GM21515 (cell line): ENCODE results near the gene CYB5R3.
"Not testable (repeated sequence)": the region's sequence is repeated elsewhere in the genome, so short reads cannot be mapped to it uniquely, and the experiment has no call there.

Experiments
- ATAC-seq: cut with Tn5 transposase; IDR thresholded peaks from one replicate; pipeline ENCODE4 v1.9.1; 2021; ENCODE audit not compliant: unreplicated experiment

The CYB5R3 gene

GRCh38 chr22:42626431-42626830, 22.8 kb downstream of the CYB5R3 start:
- no peak for ATAC-seq

DNA sequence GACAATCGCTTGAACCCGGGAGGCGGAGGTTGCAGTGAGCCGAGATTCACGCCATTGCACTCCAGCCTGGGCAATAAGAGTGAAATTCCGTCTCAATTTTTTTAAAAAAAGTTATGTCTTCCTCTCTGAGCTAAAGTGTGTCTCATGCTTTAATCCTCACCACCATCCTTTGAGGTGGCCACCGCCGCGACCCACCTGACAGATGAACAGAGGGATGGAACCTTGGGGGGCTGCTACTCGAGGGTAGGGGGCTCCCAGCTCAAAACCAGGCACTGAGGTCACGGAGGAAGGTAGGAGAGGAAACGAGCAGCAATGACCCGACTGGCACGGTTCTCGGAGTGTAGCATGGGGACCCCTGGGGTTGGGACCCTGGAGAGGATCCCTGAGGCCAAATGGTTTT, 23.8 kb downstream of the CYB5R3 start:
- ATAC-seq = no peak

DNA sequence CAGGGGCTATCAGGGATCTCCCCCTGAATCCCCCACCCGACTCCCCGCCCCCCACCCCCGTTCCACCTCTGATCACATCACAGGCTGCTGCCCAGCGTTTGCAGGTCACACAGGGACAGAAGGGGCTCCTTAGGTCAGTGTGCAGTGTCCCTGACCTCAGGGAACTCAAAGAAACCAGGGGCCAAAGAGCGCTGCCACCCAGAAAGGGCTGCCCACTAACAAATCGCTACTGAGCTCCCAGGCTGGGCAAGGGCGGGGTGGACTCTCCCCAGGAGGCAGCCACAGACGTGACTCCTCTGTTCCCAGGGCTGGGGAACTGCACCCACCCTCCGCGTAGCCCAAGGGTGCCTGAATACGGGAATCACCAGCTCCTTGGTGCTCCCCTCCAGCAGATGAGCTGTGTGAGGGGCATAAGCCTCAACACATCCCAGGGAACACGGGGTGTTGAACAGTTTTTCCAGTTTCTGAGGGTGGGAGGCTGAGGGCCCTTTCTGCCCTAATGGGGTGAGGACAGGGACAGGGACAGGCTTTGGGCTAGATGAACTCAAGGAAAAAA, 24.6 kb downstream of the CYB5R3 start:
- ATAC-seq = no peak

DNA sequence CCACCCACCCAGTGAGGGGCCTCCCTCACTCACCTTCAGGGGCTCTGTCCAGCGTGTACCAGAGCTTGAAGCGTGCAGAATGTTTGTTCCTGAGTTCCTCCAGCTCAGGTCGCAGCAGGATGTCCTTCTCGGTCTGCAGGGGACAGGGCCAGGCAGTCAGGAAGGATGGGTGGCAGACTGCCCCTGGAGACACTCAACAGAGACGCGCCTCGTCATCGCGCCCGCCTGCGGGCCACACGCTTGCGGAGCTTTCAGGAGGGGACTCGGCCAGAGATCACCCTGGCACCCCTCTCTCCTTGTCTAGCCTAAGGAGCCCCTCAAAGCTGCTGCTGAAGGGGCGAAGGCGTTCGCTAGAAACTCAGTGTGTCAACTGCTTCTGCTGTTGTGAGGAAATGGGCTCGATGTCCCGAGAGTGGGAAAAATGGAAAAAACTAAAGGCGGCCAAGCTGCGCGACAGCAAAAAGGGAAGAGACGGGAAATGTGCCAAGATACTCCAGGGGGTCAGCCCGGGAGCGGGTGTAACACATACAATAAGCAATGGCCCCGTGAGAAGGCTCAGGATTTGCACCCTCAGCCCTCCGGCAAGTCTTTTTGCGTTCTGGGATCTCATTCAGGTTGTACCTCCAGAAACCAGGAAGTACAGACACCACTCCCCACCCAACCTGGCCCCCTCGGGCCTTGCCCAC, 25.3 kb downstream of the CYB5R3 start:
- no peak for ATAC-seq

DNA sequence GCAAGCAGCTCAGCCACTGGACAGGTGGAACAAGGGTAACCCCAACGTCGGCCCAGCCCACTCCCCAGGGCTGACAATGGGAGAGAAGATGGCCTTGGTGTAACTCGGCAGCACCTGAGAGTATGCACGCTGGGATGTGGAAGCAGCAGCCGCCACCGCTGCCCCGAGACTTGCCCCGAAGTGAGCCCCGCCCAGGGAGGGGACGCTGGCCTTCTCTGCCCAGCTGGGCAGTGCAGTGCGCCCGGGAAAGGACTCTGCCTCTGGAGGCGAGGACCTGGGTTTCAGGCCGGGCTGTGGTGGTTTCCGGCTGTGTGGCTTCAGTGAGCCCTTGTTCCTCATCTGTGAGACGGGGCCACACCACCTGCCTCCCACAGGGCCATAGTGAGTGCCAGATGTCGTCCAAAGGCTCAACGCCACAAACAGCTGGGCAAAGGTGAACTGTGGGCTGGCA, 25.9 kb downstream of the CYB5R3 start:
- no peak for ATAC-seq

DNA sequence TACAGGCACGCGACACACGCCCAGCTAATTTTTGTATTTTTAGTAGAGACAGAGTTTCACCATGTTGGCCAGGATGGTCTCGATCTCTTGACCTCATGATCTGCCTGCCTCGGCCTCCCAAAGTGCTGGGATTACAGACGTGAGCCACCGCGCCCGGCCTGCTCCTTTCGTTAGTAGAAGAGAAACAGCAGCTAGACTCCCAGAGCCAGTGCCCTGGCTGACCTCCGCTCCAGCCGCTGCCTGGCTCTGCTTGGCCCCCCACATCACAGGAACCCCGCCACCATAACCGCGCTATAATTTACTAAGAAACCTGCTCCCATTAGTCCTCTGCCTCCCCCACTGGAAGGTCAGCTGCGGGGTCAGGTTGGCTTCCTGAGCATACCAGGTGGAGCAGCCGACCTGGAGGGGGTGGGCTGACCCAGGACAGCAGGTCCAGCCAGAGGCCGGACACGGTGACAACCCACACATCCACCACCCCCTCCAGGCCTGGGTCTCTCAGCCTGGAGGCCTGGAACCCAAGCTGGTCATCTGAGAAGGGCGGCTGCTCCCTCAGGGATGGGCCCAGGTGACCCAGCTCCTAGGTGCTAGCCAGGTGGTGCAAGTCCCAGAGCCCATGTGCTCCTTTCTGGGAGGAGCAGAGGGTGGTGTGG, 27.0 kb downstream of the CYB5R3 start:
- ATAC-seq = no peak

DNA sequence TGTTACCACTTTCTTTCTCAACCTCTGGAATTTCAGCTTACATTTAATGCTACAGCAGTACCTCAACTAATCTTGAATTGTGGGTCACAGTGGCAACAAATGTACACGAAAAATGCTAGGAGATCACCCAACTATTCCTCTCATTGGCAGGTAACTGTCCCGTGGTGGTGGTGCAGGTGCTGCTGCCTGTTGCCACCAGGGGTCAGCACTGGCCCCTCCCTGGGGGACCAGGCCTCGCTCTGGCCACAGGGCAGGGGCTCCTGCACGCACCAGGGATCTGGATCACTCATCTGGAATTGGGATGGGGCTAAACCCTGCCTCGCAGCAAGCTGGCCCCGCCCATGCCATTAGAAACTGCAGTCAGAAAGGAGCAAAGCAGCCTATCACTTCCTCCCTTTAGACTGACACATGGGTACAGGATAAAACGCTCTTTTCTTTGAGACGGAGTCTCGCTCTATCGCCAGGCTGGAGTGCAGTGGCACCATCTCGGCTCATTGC, 27.6 kb downstream of the CYB5R3 start:
- ATAC-seq = no peak

- ATAC-seq = no peak
Observed at GRCh38 chr22:42620084-42620483, 29.1 kb downstream of the CYB5R3 start.

DNA sequence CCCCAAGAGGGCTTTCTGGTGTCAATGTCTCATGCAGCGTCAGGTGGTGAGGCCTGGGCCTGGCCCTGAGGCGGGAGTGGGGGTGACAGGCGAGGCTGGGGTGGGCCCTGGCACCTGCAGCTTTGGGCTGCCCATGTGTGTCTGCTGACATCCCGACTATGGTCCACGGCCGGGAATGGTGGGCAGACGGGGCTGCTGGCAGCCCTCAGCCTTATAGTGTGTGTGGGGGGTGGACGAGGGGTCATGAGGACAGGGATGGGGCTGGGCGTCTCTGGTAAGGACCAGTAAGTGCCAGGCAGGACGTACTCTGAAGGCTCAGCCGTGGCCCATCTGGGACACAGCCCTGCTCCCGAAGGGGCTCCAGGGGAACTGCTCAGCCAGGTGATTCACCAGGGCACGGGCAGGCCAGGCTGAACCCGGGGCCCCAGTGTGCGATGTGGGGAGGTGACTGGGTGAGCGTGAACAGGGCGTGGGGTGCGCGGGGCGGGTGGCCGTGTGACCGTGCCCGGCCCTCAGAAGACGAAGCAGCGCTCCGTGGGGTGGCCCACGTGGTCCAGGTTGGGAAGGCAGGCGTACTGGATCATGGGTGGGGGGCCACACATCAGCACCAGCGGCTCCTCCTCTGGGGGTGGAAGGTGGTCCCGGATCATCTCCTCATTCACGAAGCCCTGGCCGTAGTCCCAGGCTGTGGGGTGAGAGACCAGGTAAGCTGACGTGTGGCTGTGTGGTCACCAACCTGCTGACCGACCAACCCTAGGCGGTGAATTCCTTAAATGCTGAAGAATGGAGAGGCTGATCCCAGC, 29.7 kb downstream of the CYB5R3 start:
- ATAC-seq = no peak

GRCh38 chr22:42617155-42617983, 31.8 kb downstream of the CYB5R3 start:
- ATAC-seq = no peak

DNA sequence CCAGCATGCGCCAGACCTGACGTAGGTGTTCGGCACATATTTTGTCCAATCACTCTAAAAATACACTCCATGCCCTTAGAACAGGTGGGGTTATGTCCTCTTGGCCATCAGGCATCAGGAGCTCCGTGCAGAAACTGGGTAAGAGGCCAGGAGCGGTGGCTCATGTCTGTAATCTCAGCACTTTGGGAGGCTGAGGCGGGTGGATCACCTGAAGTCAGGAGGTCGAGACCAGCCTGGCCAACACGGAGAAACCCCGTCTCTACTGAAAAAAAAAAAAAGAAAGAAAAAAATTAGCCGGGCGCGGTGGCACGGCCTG, 33.4 kb downstream of the CYB5R3 start:
- not testable (repeated sequence) for ATAC-seq

GRCh38 chr22:42615092-42615859, 33.9 kb downstream of the CYB5R3 start:
- peak; percentile 50 for ATAC-seq

GRCh38 chr22:42614312-42615091, 34.7 kb downstream of the CYB5R3 start, which contains the start of gene POLDIP3:
Gene POLDIP3 (minus strand): TSS chr22:42614883. CDS start chr22:42614857, 26 bp downstream.
- peak; percentile 67 for ATAC-seq

GRCh38 chr22:42613872-42614301, 35.3 kb downstream of the CYB5R3 start:
- ATAC-seq = no peak

DNA sequence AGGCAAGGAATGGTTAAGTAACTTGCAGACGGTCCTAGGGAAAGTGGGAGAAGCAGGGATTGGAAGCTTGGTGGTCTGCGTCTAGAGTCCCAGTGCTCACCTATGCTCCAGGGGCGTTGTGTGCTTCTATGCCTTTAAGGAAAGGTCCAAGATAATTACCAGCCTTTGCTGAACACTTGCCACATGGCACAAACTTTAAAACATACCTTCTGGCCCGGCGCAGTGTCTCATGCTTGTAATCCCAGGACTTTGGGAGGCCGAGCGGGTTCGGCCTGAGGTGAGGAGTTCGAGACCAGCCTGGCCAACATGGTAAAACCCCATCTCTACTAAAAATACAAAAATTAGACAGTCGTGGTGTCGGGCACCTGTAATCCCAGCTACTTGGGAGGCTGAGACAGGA, 36.9 kb downstream of the CYB5R3 start:
- no peak for ATAC-seq

DNA sequence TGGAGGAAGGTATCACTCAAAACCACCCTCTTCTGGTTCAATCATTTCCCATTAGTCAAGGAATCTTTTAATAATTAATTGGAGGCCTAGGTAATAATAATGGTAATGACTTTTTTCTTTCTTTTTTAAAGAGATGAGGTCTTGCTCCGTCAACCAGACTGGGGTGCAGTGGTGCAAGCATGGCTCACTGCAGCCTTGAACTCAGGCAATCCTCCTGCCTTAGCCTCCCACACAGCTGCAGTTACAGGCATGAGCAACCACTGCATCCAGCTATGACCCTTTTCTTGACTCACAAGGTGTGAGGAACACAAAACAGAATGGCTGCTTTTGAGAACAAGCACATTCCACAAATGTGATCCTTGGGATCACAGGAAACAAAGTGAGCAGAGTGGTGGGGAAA, 38.1 kb downstream of the CYB5R3 start:
- ATAC-seq = no peak

DNA sequence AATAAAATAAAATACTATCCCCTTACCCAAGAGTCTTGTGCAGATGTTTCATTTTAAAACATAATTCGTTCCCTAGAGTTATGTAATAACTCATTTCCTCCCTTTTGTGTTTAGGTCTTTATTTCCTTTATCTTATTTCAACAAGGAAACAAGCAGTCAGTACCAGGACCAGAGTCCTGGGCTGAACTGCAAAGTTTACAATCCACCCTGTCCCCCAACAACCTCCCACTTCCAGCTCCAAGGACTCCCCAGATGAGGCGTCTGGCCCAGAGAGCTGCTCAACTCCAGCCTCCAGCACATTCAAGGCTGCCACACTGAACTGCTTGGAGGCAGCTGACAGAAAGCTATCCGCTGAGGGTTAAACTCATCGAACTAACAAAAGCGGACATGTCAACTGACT, 39.0 kb downstream of the CYB5R3 start:
- no peak for ATAC-seq

DNA sequence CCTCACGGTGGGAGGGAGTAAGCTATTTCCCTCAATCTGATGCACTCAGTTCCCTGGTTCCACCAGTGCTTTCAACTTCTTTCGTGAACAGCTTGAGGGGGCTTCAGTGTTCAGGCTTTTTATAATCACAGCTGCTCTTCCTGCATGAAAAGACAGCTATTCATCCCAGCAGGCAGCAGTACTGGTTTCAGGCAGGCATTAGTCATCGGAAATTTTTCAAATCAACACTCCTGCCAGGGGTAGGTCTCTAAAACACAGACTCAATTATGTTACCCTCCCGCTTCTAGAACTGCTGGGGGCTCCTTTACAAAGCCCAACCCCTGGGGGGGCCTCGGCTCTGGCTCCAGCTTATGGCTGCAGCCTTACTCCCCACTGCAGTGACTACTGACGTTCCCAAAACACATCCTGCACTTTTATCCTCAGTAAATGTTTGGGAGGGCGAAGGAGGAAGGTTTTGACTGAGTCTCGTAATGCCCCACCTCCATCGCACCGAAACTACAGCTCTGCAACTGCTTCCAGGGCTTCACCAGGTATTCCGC, 40.3 kb downstream of the CYB5R3 start:
- ATAC-seq = no peak
